Nephron progenitor cell (in vitro differentiated cells): ENCODE data around the gene PC.

Source experiments
- DNase-seq: peaks from one replicate; pipeline ENCODE4 v3.0.0; 2021
- H3K27ac Mint-ChIP-seq: 2 replicates; pipeline ENCODE4 v1.8.0; 2021; ENCODE audit warnings: mild to moderate bottlenecking, moderate library complexity, mixed read lengths
- H3K27me3 Mint-ChIP-seq: 2 replicates; pipeline ENCODE4 v1.8.0; 2021; ENCODE audit warnings: mild to moderate bottlenecking, low read depth, mixed read lengths; ENCODE audit not compliant: poor library complexity
- H3K36me3 Mint-ChIP-seq: 2 replicates; pipeline ENCODE4 v1.8.0; 2021; ENCODE audit warnings: low read depth, mixed read lengths
- H3K4me1 Mint-ChIP-seq: 2 replicates; pipeline ENCODE4 v1.8.0; 2021; ENCODE audit warnings: mixed read lengths
- H3K4me3 Mint-ChIP-seq: 2 replicates; pipeline ENCODE4 v1.8.0; 2021; ENCODE audit warnings: mild to moderate bottlenecking, moderate library complexity, mixed read lengths
- H3K9me3 Mint-ChIP-seq: 2 replicates; pipeline ENCODE4 v1.8.0; 2021; ENCODE audit warnings: mild to moderate bottlenecking, moderate library complexity, mixed read lengths
- TF ChIP-seq, protein P1 (sequence below): fragments of 200-600 bp; sonication (generic); IDR thresholded peaks from 2 replicates; pipeline ENCODE4 v1.5.0; 2021; ENCODE audit warnings: antibody characterized with exemption

PC gene

DNA sequence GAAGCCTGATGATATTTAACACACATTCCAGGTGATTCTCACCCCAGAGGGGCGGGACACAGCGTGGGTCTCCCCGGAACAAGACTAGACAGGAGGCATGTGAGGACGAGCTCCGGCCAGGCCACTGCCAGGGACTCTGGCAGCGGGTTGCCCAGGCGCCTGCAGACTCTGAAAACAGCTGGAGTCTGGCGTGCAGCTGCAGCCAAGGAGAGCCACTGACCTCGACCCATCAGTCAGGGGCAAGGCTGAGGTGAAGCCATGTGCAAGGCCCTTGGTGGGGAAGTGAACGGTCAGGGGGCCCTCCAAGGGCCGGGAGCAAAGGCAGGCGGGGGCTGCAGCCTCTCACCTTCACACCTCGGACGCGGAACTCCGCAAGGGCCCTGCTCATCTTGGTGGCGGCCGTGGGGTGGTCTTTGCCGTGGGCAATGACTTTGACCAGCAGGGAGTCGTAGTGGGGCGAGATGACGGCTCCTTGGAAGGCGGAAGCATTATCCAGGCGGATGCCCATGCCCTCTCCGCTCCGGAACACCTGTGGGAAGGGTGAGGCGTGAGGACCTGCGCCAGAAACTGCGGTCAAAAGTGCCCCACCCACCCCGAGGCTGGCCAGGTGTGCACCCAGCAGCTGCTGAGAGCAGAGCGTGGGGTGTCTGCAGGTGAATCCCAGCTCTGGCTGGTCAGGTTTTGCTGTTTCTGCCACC, 94.6 kb downstream of the PC start:
- Mint-ChIP-seq H3K9me3 (no peaks in the 10 kb centered on the region), H3K4me1 (no peaks in the 10 kb centered on the region), H3K27me3 (no peaks in the 10 kb centered on the region), H3K27ac (no peak overlapping the region), H3K36me3 (peaks cover 4% of the 10 kb centered on the region), H3K4me3 (no peak overlapping the region)
- TF ChIP-seq, protein P1, sequence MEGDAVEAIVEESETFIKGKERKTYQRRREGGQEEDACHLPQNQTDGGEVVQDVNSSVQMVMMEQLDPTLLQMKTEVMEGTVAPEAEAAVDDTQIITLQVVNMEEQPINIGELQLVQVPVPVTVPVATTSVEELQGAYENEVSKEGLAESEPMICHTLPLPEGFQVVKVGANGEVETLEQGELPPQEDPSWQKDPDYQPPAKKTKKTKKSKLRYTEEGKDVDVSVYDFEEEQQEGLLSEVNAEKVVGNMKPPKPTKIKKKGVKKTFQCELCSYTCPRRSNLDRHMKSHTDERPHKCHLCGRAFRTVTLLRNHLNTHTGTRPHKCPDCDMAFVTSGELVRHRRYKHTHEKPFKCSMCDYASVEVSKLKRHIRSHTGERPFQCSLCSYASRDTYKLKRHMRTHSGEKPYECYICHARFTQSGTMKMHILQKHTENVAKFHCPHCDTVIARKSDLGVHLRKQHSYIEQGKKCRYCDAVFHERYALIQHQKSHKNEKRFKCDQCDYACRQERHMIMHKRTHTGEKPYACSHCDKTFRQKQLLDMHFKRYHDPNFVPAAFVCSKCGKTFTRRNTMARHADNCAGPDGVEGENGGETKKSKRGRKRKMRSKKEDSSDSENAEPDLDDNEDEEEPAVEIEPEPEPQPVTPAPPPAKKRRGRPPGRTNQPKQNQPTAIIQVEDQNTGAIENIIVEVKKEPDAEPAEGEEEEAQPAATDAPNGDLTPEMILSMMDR: no peak
- DNase-seq: no peak

DNA sequence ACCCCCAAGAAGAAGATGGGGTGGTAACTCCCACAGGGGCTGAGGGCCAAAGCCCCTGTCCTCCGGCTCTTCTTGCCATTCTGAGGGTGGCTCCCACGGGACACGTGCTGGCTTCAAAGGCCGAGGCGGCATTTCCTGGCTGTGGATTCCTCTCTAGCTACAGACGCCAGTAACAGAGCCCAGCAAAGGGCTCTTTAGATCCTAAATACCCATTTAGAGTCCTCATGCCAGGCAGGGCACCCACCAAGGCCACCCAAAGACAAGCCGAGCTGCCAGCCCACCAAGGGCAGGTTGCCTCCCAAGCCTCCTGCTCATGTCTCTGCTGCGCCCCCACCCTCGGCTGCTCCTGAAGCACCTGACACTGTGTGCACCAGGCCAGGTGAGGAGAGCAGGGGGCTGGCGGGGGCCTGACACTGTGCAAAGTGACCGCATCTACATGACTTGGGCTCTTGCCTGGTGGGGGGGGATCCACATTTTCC, 95.6 kb downstream of the PC start:
- Mint-ChIP-seq H3K4me1 (no peaks in the 10 kb centered on the region), H3K27me3 (no peaks in the 10 kb centered on the region), H3K36me3 (no peaks in the 10 kb centered on the region), H3K9me3 (no peaks in the 10 kb centered on the region), H3K4me3 (no peak overlapping the region), H3K27ac (no peak overlapping the region)
- TF ChIP-seq, protein P1: no peak
- DNase-seq: no peak

DNA sequence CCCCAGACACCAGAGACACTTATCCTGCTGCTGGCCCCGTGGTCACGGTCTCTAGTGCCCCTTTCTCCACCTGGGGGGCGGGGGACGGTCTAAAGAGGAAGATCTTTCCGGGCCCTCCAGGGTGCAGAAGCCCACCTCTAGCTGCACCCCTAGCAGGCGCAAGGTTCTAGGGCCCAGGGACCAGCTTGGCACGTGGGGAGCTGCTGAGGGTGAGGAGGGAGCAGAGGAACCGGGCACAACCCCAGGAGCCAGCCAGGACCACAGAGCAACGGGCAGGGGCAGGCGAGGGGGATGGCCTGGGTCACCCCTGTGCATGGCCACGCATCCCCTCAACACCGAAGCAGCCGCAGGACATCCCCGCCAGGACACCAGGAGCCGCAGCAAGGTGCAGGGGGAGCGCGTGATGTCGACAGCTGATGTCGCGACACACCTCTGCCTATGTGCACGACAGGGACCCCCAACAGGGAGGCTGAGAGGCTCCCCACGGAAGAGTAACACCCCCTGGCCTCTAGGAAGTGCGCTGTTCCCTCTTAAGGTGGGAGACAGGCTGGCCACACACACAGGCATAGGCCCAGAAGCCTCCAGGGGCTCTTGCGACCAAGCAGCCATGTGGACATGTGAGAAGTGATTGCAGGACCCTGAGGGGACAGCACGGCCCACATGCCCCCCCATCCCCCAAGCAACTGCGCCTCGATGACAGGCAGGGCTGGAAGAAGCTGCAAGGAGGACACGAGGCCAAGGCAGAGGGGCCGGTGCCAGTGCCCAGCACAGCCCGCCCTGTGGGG, 96.2 kb downstream of the PC start:
- H3K36me3 Mint-ChIP-seq: no peaks in the 10 kb centered on the region
- H3K27me3 Mint-ChIP-seq: no peaks in the 10 kb centered on the region
- no peak for DNase-seq
- no peaks in the 10 kb centered on the region for H3K9me3 Mint-ChIP-seq
- no peaks in the 10 kb centered on the region for H3K4me1 Mint-ChIP-seq
- no peak overlapping the region for H3K4me3 Mint-ChIP-seq
- H3K27ac Mint-ChIP-seq: no peak overlapping the region
- TF ChIP-seq, protein P1: no peak

DNA sequence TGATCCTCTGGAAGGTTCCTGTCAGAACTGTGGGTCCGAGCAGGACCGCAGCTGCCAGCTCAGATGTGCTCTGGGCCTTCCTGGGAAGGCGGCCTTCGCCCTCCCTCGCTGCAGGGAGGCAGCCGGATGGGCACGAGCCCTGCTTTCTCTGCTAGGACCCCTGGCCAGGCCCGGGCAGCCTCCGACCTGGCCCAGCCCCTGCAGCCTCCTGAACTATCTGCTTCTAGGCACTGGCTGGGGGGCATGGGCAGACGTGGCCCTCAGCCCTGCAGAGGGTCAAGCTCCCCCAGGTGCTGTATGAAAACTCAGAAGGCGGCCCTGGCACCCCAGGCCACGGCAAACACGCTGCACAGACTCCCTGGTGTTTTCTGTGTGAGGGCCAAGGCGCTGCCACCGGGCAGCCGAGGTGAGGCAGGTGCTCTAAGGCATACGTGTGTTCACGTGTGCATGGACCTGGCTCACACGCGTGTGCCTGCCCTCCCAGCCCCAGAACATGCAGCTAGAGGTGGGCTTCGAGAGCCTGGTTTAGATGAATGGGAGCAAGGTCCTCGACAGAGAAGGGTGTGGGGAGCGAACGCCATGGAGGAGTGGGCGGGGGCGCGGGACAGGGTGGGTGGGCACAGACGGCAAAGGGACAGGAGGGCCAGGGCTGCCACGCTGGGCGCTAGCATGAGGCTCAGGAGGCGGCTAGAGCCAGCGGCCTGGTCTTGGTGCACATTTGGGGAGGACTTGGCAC, 97.0 kb downstream of the PC start:
- TF ChIP-seq, protein P1: no peak
- no peaks in the 10 kb centered on the region for H3K27me3 Mint-ChIP-seq
- H3K27ac Mint-ChIP-seq: no peak overlapping the region
- no peak overlapping the region for H3K4me3 Mint-ChIP-seq
- H3K4me1 Mint-ChIP-seq: no peaks in the 10 kb centered on the region
- DNase-seq: no peak
- H3K36me3 Mint-ChIP-seq: no peaks in the 10 kb centered on the region
- H3K9me3 Mint-ChIP-seq: no peaks in the 10 kb centered on the region

DNA sequence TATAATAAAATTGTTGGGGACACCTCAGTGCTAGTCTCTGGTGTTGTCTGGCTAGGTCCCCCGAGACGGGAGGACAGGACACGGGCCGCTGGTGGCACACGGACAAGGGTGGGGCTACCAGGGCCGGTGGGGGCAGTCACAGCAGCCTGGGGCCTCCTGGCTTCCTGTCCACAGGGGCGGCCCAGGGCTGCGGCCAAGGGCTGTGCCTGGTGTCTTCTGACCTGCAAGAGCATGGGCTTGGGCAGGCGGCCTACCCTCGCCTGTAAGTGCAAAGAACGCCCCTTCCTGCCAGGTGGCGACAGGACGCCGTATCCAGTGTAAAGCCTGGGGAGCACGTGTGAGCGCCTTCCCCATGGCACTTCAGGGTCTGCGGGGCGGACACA, 97.7 kb downstream of the PC start:
- H3K4me3 Mint-ChIP-seq: no peak overlapping the region
- H3K27ac Mint-ChIP-seq: no peak overlapping the region
- no peaks in the 10 kb centered on the region for H3K9me3 Mint-ChIP-seq
- DNase-seq: no peak
- TF ChIP-seq, protein P1: no peak
- no peaks in the 10 kb centered on the region for H3K36me3 Mint-ChIP-seq
- H3K4me1 Mint-ChIP-seq: peaks cover 5% of the 10 kb centered on the region
- H3K27me3 Mint-ChIP-seq: no peaks in the 10 kb centered on the region
